Tongue (tissue), 2 donors: ENCODE measurements around the gene C2CD4A. TPM values are rescaled to one million over a fixed set of nuclear protein-coding genes. Genes with fewer than 3 reads are reported as not detected.
A peak's percentile ranks its signal among the peaks of the same experiment; 100 is the strongest.
"Not testable (repeated sequence)": the region's sequence is repeated elsewhere in the genome, so short reads cannot be mapped to it uniquely, and the experiment has no call there.

ENCODE experiments used
- DNase-seq: peaks from one replicate; pipeline ENCODE4 v3.0.0-alpha.2; 2015
- total RNA-seq: library from RNA; depleted of rRNA; stranded (reverse); fragments of >200 nt; gene quantifications from one replicate; pipeline ENCODE4 v1.2.3, GENCODE V29; 2014

The C2CD4A gene
- total RNA-seq: not detected

GRCh38 chr15:62066663-62067447, at the start of gene C2CD4A:
Gene C2CD4A (plus strand): TSS chr15:62066977. CDS start chr15:62067614, 637 bp downstream.
- peak; percentile 78 for DNase-seq

- no peak for DNase-seq
These were observed 46.1 kb upstream of the C2CD4A start for GRCh38 chr15:62020576-62021160.

- DNase-seq: no peak
These were observed 44.7 kb upstream of the C2CD4A start for GRCh38 chr15:62021991-62022600.

- no peak for DNase-seq
These were observed 40.1 kb upstream of the C2CD4A start for GRCh38 chr15:62026487-62027262.

GRCh38 chr15:62027263-62027565, 39.6 kb upstream of the C2CD4A start:
- no peak for DNase-seq

- no peak for DNase-seq
These were observed 38.9 kb upstream of the C2CD4A start for GRCh38 chr15:62027916-62028315.

- no peak for DNase-seq
These were observed 31.4 kb upstream of the C2CD4A start for GRCh38 chr15:62035256-62035924.

GRCh38 chr15:62046078-62046743, 20.6 kb upstream of the C2CD4A start:
- DNase-seq: no peak

- no peak for DNase-seq
These were observed 19.4 kb upstream of the C2CD4A start for GRCh38 chr15:62047282-62047827.

- not testable (repeated sequence) for DNase-seq
These were observed 18.5 kb upstream of the C2CD4A start for GRCh38 chr15:62048254-62048653.

GRCh38 chr15:62050115-62050514, 16.7 kb upstream of the C2CD4A start:
- DNase-seq: no peak

GRCh38 chr15:62051166-62051565, 15.6 kb upstream of the C2CD4A start:
- DNase-seq: no peak

- no peak for DNase-seq
These were observed 14.1 kb upstream of the C2CD4A start for GRCh38 chr15:62052713-62053112.

- DNase-seq: no peak
These were observed 13.2 kb upstream of the C2CD4A start for GRCh38 chr15:62053439-62054085.

GRCh38 chr15:62054979-62055378, 11.8 kb upstream of the C2CD4A start:
- no peak for DNase-seq

GRCh38 chr15:62057341-62057980, 9.3 kb upstream of the C2CD4A start:
- DNase-seq: no peak

- no peak for DNase-seq
These were observed 8.3 kb upstream of the C2CD4A start for GRCh38 chr15:62058327-62059028.

GRCh38 chr15:62059108-62059815, 7.5 kb upstream of the C2CD4A start:
- DNase-seq: peak; percentile 11

GRCh38 chr15:62059816-62060112, 7.0 kb upstream of the C2CD4A start:
- peak; percentile 66 for DNase-seq
